ENCODE data around the gene DOC2A.
A peak's percentile ranks its signal among the peaks of the same experiment; 100 is the strongest.
"Not testable (repeated sequence)": the region's sequence is repeated elsewhere in the genome, so short reads cannot be mapped to it uniquely, and the experiment has no call there.

Gene DOC2A

DNA sequence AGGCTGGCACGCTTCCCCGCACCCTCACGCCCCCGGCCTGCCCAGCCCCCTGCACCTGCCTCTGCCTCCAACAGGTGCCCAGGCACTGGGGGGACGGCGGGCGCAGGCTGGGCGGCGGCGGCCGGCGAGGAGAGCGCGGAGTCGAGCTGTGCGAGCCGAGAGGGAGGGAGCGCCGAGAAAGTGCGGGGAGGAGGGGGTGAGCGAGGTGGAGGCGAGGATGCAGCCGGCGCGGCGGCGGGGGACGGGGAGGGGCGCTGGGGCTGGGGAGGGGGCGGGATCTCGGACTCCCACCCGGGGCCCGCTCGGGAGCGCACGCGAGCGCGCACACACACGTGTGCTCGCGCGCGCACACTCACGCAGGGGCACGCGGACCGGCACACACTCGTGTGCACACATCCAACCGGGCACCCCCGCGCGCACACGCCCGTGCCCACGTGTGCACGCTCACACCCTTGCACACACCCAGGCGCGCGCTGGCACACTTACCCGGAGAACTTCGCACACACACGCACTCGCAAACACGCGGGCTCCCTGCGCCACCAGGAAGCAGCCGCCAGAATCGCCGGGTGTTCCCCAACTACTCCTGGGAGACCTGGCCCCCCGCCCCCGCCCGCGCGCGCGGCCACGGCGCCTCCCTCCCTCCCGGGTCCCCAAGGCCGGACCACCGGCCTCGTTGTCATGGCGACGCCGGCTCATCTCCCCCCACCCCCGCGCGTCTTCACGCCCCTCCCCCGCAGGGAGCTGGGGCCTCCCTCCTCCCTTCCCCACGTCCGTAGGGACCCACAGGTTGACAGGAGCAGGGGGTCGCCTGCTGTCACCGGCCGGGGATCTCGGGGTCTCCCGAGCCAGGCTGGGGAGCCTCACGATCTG, at the start of gene DOC2A:
Gene DOC2A, minus strand, starts transcription at position 184 of the 870 bp plus-strand sequence. CDS start 805 bp downstream, outside the sequence.
- peak; percentile 33 for DNase-seq (ENCODE audit: low read depth, low spot score)

DNA sequence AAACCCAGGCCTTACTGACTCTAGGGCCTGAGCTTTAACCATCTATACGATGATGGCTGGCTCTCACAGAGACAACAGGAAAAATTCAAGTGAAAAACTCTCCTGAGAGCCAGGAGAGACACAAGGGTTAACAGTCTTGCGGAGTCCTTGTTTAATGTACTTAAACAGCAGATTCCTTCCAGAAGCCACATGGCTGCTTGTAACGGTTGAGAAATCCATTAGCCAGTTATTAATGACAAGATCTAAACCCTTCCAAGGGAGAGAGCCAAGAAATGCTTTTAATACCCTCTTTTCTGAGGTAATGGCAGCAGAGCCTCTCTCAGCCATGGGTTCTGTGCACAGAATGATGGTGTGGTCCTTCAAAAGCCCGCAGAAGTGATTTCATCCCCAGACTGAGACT, 49.5 kb upstream of the DOC2A start:
- DNase-seq (ENCODE audit: low read depth, low spot score): no peak

DNA sequence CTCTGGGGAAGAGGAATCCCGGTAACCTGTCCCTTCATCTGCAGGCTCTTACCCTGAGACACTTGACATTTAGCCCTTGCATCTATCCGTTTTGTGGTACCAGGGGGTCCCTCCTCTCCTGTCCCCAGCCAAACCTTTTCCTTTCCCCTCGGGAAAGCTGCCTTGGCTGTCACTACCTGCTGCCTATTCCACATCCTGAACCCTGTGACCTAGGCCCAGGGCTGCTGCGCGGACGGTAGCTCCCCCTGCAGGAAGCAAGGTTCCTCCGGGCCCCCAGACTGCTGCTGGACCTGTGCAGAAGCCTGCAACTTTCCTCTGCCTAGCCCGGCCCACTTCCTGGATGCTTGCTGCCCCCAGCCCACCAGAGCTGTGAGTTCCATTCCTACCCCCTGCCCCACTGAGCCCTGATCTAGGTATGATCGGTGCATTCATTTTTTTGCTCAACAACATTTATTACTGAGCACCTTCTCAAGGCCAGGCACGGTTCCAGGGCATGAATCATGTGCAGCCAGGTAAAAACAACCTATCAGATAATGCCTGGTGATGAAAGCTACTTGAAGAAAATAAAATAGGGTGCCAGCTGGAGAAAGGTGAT, 44.2 kb upstream of the DOC2A start:
- DNase-seq (ENCODE audit: low read depth, low spot score): no peak

DNA sequence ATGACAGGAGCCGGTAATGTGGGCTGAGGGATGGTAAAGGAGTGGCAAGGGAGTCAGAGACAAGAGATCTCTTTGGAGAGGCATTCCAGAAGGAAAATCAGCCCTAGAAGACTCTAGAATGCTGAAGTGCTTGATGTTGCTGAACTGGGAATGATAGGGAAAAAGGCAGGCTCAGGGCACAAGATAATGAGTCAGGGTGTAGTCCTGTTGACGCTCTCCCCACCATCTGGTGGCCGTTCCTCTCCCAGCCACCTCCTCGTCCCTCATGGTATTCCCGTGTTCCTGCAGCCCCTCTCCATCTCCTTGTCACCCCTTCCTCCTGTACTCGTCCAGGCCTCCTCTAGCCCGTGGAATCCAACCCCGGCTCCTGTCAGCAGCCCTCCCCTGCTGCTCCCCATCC, 43.6 kb upstream of the DOC2A start:
- no peak for DNase-seq (ENCODE audit: low read depth, low spot score)

DNA sequence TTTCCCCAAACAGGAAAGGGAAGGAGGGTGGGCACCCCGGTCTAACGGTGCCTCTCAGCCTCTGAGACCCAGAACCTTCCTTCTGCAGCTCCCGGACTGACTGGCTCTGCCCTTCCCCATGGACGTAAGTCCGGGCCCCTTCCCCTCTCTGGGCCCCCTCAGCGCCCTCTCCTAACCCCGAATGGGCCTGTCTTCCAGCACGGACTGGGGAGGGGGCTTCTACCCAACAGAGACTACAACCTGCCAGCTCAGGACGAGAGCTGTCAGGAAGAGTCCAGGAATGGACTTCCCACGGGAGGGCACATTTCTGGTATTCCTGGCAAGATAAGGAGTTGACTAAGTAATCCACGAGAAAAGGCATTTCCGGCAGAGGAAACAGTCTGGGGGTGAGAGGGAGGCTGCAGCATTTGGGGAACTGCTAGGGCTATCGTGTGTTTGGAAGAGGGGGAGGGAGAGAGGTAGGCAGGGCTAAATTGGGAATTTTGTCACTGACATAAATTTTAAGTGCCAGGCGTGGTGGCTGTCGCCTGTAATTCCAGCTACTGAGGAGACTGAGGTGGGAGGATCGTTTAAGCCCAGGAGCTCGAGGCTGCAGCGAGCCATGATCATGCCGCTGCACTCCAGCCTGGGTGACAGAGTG, 42.7 kb upstream of the DOC2A start:
- DNase-seq (ENCODE audit: low read depth, low spot score): peak; percentile 51

DNA sequence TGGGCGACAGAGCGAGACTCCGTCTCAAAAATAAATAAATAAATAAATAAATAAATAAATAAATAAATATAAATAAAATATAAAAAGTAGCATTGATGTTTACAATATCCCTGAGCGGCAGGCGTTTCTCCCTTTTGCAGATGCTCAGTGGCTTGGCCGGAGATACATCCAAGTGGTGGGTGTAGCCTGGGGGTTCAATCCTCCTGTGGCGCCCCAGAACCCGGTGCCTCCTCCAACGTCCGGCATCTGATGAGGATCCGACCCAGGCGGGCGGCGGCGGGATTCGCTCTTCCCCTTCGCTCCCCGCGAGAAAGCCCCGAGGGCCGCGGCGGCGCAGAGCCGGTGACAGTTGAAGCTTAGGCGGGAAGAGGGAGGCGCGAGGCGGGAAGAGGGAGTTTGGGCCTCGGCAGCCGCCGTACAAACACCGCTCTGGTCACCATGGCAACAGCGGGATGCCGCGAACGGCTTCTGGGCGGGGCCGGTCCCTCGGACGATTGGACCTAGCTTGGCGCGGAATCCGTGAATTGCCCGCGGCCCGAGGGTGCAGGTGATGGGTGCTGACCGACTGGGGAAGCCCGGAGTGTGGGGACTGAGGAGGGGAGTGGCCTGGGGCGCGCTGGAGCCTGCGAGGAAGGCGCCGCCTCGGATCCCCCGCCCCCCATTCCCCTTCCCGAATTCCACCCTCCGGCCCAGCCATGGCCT, 42.0 kb upstream of the DOC2A start:
- peak; percentile 96 for DNase-seq (ENCODE audit: low read depth, low spot score)

DNA sequence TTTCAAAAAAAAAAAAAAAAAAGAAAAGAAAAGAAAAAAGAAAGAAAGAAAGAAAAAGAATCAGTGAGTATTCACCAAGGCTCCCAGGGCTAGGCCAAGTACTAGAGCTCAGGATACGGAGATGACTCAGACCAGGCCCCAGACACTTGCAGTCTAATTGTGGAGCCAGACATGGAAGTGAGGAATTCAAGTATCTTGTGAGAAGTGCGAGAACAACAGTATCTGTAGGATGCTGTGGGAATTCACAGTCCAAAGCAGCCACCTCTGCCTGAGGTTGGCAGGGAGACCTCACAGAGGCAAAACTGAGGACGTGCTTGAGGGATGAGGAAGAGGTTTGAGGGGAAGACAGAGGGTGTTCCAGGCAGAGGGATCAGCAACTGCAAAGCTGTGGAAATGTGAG, 40.7 kb upstream of the DOC2A start:
- DNase-seq (ENCODE audit: low read depth, low spot score): peak; percentile 56

DNA sequence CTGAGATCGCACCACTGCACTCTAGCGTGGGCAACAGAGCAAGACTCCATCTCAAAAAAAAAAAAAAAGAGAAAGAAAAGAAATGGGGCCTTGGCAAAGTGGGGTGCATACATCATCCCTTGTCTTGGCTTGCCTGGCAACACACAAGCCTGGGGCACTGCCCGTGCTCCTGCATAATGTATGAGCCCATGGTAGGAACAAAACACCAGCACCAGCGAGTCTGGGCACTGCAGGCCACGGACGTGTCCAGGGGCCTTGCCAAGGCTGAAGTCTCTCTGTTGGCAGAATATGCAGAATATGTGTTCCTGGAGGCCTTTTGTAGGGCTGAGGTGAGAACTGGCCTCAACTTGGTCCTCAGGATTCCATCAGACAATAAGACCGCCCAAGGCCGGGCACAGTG, 39.0 kb upstream of the DOC2A start:
- DNase-seq (ENCODE audit: low read depth, low spot score): no peak

DNA sequence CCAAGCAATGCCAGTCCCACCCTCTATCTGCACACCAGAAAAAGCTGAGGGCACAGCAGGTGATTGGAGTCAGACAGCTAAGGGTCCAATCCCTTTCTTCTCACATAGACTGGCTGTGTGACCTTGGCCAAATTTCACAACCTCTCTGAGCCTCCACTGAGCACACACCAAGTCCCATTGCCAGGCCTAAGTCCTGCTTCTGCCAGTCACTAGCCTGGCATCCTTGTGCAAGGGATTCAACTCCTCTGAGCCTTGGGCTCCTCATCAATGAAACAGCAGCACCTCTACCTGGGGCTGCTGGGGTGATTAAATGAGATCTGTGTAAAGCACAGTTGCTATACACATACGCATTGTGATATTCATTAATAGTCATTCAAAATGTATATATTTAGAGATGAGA, 35.8 kb upstream of the DOC2A start:
- DNase-seq (ENCODE audit: low read depth, low spot score): no peak

DNA sequence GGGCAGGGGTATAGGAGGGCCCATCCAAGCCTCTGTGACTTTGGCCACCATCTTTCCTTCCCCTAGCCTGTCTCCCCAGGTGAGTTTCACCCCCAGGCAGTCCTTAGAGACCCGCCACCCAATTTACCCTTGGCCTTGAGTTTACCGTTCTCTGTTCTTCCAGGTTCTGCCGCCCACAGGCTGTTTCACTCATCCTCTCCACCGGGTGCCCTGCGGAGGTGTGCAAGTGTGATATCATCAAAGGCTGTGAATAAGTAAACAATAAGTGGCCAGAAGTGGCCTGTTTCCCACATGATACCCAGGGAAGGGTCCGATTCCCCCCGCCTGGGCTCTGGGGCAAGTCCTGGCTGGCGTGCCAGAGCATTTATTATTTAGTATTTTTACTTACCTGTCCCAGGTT, 35.4 kb upstream of the DOC2A start:
- DNase-seq (ENCODE audit: low read depth, low spot score): no peak

DNA sequence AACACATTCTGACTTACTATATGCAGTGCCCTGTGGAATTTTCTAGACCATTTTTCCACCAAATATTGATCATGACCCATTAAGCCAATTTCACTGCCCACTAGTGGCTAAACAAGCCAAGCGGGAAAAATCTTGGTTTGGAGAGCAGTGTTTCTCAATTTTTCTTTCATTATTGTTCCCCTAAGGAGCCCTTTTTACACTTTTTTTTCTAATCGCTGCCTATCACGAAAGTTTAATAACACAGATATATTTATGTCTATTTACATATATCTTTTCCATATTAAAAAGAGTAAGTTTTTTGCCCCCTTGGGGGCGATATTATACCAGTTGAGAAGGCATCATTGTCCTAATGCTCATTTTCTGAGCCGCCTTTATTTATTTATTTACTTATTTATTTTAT, 31.0 kb upstream of the DOC2A start:
- no peak for DNase-seq (ENCODE audit: low read depth, low spot score)

DNA sequence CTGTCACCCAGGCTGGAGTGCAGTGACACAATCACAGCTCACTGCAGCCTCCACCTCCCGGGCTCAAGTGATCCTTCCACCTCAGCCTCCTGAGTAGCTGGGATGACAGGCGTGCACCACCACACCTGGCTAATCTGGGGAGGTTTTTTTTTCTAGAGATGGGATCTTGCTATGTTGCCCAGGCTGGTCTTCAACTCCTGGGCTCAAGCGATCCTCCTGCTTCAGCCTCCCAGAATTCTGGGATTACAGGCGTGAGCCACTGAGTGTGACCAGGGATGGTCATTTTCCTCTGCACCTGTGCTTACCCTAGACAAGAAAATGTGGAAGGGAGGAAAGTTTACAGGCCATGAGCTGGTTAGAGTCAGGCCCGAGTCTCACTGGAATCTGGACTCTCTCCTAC, 29.9 kb upstream of the DOC2A start:
- not testable (repeated sequence) for DNase-seq (ENCODE audit: low read depth, low spot score)

DNA sequence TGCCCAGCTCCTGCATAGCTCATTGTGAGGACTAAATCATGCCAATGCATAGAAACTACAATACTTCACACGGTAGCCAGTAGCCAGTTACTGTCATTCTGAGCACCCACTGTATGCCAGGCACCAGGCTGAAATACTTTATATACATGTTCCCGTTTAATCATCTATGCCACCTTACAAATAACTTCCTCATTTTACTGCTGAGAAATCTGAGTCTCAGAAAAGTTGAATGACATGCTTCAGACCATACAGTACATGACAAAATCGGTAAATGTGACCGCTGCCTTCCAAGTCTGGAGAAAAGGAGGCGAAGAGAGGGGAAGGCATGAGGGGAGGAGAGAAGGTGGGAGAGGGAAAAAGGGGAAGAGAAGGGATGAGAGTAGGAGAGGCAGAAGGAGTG, 29.4 kb upstream of the DOC2A start:
- DNase-seq (ENCODE audit: low read depth, low spot score): no peak

DNA sequence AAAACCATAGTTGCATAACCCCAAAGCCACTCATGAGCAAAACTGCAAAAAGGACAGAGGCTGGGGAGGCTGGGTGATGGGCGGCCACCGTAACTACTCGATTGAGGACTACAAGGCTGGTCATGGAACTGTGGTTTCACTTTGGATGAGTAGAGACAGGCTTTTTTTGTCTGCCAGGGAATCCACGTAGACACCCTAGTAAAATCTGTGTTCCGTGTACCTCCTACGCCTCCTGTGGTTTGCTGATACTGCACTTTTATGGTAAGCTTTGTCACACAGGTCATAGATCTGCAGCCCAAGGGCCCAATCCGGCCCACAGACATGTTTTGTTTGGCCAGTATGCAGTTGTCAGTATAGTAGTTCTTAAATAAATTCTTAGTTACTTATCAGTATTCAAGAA, 22.4 kb upstream of the DOC2A start:
- DNase-seq (ENCODE audit: low read depth, low spot score): no peak

DNA sequence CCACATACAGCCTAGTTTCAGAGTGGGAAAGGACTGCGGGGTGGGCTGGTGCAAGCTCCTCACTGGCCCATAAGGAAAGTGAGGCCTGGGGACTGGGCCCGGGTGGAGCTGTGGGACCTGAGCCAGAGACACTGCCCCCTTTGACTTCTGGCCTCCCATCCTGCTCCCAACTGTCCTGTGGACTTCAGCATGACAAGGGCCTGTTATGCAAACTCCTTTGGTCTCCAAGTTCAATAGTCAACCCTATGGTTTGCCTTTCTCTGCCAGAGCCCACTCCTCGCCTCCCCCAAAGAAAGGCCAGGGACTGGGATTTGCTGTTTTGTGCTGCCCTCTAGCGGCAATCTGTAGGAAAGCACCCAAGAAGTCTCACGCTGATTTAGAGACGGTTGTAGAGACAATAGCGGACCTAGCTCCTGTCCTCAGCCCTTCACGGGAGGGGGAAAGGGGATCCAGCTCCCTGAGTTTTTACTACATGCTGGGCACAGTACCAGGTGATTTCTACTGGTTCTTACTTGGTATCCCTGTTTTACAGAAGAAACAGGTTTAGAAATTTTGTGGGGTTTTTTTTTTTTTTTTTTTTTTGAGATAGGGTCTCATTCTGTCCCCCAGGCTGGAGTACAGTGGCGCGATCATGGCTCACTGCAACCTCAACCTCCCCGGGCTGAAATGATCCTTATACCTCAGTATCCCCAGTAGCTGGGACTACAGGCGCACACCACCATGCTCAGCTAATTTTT, 21.4 kb upstream of the DOC2A start:
- DNase-seq (ENCODE audit: low read depth, low spot score): peak; percentile 72

DNA sequence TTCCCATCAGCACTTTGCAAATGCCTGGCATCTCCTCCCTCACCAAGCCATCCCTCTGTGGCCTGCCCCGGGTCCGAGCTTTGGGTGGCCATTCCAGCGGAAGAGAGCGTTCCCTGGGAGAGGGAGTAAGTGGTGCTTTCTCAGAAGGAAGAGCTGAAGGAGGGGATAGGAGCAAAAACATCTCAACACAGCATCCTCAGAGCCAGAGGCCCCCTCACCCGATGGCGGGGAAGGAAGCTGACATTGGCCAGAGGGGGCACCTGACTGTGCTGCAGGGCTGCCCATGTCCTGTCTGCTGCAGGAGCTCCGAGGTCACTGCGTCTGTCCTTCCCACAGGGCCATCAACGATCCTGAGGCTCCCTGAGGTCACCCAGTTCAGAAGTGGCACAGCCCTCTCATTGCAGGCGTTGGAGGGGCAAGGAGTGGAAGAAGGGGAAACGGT, 20.7 kb upstream of the DOC2A start:
- no peak for DNase-seq (ENCODE audit: low read depth, low spot score)

DNA sequence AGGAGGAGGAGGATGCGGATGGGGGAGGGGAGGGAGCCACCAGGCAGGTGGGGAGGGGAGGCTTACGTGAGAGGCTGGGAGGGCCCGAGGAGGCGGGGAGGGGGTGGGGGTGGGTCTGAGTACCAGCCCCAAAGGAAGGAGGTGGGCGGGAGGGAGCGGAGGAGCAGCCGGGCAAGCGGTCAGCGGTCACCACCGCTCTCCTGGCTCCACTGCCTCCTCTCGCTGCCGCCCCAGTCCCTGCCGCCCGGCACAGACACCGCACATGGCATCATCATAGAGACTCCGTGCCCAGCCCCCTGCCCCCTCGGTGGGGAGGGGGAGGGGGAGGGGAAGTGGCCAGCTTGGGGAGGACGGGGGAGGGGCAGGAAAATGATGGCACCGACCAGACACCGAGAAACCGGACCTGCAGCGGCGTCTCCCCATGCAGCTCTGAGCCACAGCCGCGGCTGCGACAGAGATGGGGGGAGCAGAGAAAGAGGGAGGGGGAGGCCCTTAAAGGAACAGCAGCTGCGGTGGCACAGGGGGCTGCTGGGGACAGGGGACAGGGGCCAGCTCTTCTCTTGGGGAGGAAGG, 20.1 kb upstream of the DOC2A start, which contains the start of gene TLCD3B:
Gene TLCD3B, minus strand, starts transcription at position 431 of the 573 bp plus-strand sequence. CDS start 744 bp downstream, outside the sequence.
- DNase-seq (ENCODE audit: low read depth, low spot score): peak; percentile 26

DNA sequence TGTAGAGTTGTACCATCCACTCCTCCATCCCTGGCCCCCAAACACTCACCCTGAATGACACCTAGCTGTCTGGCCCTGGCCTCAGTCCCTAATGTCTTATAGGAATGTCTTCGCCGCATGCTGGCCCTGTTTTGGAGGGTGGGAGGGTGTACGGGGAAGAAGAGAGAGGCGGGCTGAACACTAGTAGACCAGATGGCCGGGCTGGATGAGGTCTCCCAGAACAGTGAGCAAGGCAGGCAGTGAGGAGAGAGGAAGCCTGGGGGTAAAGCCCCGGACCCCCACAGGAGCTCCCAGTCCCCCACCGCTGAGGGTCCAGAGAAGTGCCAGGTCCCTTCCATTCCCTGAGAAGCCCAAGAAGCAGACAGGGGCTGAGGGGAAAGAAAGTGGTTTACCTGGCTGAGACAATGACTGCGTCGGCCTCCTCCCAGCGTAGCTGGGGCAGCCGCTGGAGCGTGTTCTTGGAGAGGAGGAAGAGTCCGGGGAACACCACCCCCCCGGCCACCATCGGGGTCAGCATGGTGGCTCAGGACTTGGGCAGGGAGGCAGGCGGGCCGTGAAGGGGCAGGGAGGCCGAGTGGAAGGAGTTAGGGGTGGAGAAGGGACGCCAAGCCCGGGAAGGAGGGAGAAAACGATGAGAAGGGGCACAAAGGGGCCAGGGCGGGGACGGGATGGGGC, 19.3 kb upstream of the DOC2A start:
- no peak for DNase-seq (ENCODE audit: low read depth, low spot score)

DNA sequence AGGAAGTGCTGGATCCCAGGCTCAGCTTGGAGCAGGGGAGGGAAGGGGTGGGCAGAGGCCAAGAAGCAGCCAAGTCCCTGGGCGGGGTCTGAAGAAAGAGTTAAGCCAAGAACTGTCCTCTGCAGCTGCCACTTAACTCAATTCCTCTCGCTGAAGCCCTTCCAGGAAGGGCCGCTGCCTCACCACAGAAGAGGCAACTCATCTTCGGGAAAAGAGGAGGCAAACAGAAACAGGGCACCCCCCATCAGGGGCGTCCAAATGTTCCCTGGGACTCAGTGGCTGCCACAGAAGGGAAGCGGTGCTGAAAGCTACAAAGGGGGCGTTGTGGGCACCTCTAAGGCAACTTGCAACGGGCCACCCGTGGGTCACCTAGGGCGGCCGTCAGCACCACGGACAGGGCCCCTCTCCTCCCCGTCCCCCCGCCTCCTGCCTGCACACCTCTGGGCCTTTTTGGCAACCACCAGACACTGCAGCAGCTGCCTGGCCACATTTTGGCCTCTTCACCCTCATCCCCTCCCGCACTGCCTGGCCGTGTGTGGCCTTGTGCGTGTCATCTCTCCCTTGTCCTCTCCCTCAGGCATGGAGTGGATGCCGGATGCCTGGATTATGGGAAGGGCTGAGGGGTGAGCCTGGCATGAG, 17.7 kb upstream of the DOC2A start:
- DNase-seq (ENCODE audit: low read depth, low spot score): peak; percentile 49

All from astrocyte of the hippocampus (primary cell).